Measurements from ENCODE around the gene RGPD3.
"Not testable (repeated sequence)": the region's sequence is repeated elsewhere in the genome, so short reads cannot be mapped to it uniquely, and the experiment has no call there.

DNA sequence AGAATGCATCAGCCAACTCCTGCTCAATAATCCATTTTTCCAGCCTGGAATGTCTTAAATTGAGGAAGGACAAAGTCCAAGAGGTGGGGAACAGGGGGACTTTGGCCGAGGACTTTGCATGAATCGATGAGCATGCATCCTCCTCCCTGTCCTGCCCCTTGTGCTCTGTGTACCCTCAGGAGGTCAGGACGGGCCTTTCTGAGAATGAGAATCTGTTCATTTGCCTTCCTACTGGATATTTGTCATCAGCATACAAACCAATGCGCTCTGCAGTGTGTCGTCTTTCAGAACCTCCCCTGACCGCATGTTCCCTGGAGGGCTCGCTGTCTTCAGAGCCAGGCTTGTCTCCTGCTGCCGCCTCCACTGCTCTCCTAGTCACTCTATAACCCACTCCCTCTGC is 83.7 kb downstream of the RGPD3 start:
- not testable (repeated sequence) for TF ChIP-seq CTCF, POLR2A (IDR thresholded peaks at IDR 0.05)

Data from prostate gland (tissue), 2 donors.